ENCODE data around the gene DPP8. TPM values are rescaled to one million over a fixed set of nuclear protein-coding genes. Genes with fewer than 3 reads are reported as not detected.
"Not testable (repeated sequence)": the region's sequence is repeated elsewhere in the genome, so short reads cannot be mapped to it uniquely, and the experiment has no call there.

Gene DPP8
- total and polyA plus RNA-seq, 9 donors = 13.7 to 36.5 (median 33.6) TPM

GRCh38 chr15:65460741-65461347, 56.6 kb downstream of the DPP8 start:
- DNase-seq = no peak
- Histone ChIP-seq H3K4me1 (ENCODE audit: insufficient read depth) (no peaks in the 10 kb centered on the region), H3K27me3 (no peaks in the 10 kb centered on the region), H3K36me3 (no peaks in the 10 kb centered on the region), H3K27ac (no peak overlapping the region), H3K4me3 (no peak overlapping the region), H3K9me3 (no peaks in the 10 kb centered on the region)
- intact Hi-C loops (cut with DNase I) = no loop called here
- TF ChIP-seq EP300 (IDR thresholded peaks at IDR 0.05) (no peak), CTCF (IDR thresholded peaks at IDR 0.05) (no peak), POLR2A (IDR thresholded peaks at IDR 0.05) (no peak)
- 84 to 90% (median 90%) methylated on average over 5 of the region's 5 CpGs for WGBS, 3 donors

GRCh38 chr15:65455256-65455655, 62.2 kb downstream of the DPP8 start:
- WGBS, 3 donors = 93 to 96% (median 96%) methylated on average over 4 of the region's 4 CpGs
- H3K27ac ChIP-seq; H3K27me3 ChIP-seq; H3K4me3 ChIP-seq; H3K9me3 ChIP-seq; DNase-seq; H3K36me3 ChIP-seq; H3K4me1 ChIP-seq (ENCODE audit: insufficient read depth); intact Hi-C loops (cut with DNase I): not testable (repeated sequence)

GRCh38 chr15:65451989-65452388, 65.5 kb downstream of the DPP8 start:
- Histone ChIP-seq H3K9me3 (no peaks in the 10 kb centered on the region), H3K27me3 (no peaks in the 10 kb centered on the region), H3K36me3 (no peaks in the 10 kb centered on the region), H3K4me1 (ENCODE audit: insufficient read depth) (no peaks in the 10 kb centered on the region), H3K27ac (no peak overlapping the region), H3K4me3 (no peak overlapping the region)
- TF ChIP-seq EP300 (IDR thresholded peaks at IDR 0.05) (no peak), POLR2A (IDR thresholded peaks at IDR 0.05) (no peak), CTCF (IDR thresholded peaks at IDR 0.05) (no peak)
- no peak for DNase-seq
- WGBS, 3 donors = 86 to 92% (median 89%) methylated on average over 6 of the region's 6 CpGs
- intact Hi-C loops (cut with DNase I) = no loop called here

- Histone ChIP-seq H3K9me3 (no peaks in the 10 kb centered on the region), H3K36me3 (no peaks in the 10 kb centered on the region), H3K27ac (no peak overlapping the region), H3K4me3 (no peak overlapping the region), H3K27me3 (no peaks in the 10 kb centered on the region), H3K4me1 (ENCODE audit: insufficient read depth) (no peaks in the 10 kb centered on the region)
- intact Hi-C loops (cut with DNase I) = no loop called here
- no peak for TF ChIP-seq EP300 (IDR thresholded peaks at IDR 0.05)
- TF ChIP-seq POLR2A (IDR thresholded peaks at IDR 0.05) = no peak
- TF ChIP-seq CTCF (IDR thresholded peaks at IDR 0.05) = no peak
- DNase-seq = no peak
Measured at GRCh38 chr15:65450556-65450955, 66.9 kb downstream of the DPP8 start.

- no peaks in the 10 kb centered on the region for H3K9me3 ChIP-seq
- intact Hi-C loops (cut with DNase I) = no loop called here
- no peak for DNase-seq
- H3K4me1 ChIP-seq (ENCODE audit: insufficient read depth) = no peaks in the 10 kb centered on the region
- 80 to 88% (median 85%) methylated on average over 2 of the region's 2 CpGs for WGBS, 3 donors
- TF ChIP-seq CTCF (IDR thresholded peaks at IDR 0.05) (no peak), POLR2A (IDR thresholded peaks at IDR 0.05) (no peak), EP300 (IDR thresholded peaks at IDR 0.05) (no peak)
- H3K36me3 ChIP-seq = no peaks in the 10 kb centered on the region
- H3K27ac ChIP-seq = no peak overlapping the region
- H3K4me3 ChIP-seq = no peak overlapping the region
- H3K27me3 ChIP-seq = no peaks in the 10 kb centered on the region
Measured at GRCh38 chr15:65447145-65447544, 70.3 kb downstream of the DPP8 start.
